ENCODE data around the gene HHAT.

GRCh38 chr1:210313921-210314320, 14.8 kb upstream of the HHAT start:
- TF ChIP-seq POLR2A (IDR thresholded peaks at IDR 0.05; ENCODE audit: low read length) (no peak), GATA1 (IDR thresholded peaks at IDR 0.05; ENCODE audit: low read depth, low read length) (no peak)
